Suprapubic skin (tissue), 4 donors: ENCODE results near the gene DBP. TPM values are rescaled to one million over a fixed set of nuclear protein-coding genes. Genes with fewer than 3 reads are reported as not detected.

ENCODE experiments used
- DNase-seq, 2 donors: peaks; one replicate each; pipeline ENCODE4 v3.0.0-alpha.2; 2019; ENCODE audit warnings: low spot score in 2 of 2
- H3K27ac ChIP-seq: fragments of 200-600 bp; sonication (generic); one replicate; pipeline ENCODE4 v1.5.1; 2019
- H3K27me3 ChIP-seq: fragments of 200-600 bp; sonication (generic); one replicate; pipeline ENCODE4 v1.5.1; 2019
- H3K36me3 ChIP-seq: fragments of 200-600 bp; sonication (generic); one replicate; pipeline ENCODE4 v1.5.1; 2019
- H3K4me1 ChIP-seq: fragments of 200-600 bp; sonication (generic); one replicate; pipeline ENCODE4 v1.5.1; 2019
- H3K4me3 ChIP-seq: fragments of 200-600 bp; sonication (generic); one replicate; pipeline ENCODE4 v1.5.1; 2019; ENCODE audit warnings: mild to moderate bottlenecking
- H3K9me3 ChIP-seq: fragments of 200-600 bp; sonication (generic); one replicate; pipeline ENCODE4 v1.5.1; 2019
- EP300 ChIP-seq: sonication (generic); formaldehyde crosslinking; IDR thresholded peaks from one replicate; pipeline ENCODE4 v1.6.1; 2017; ENCODE audit warnings: antibody characterized with exemption
- POLR2A ChIP-seq, 2 donors: fragments of 450-650 bp; IDR thresholded peaks; one replicate each; pipeline ENCODE4 v1.6.1; 2017; ENCODE audit warnings: antibody characterized with exemption in 2 of 2, mild to moderate bottlenecking in 2 of 2, moderate library complexity in 2 of 2
- POLR2AphosphoS5 ChIP-seq, 3 donors: sonication (generic); formaldehyde crosslinking; IDR thresholded peaks; one replicate each; pipeline ENCODE4 v1.6.1; 2017; ENCODE audit warnings: antibody characterized with exemption in 3 of 3
- WGBS: methylation state at CpG from one replicate; pipeline ENCODE4 v1.1.5; 2018; 5-methylcytosine and 5-hydroxymethylcytosine counted together
- total RNA-seq, 4 donors: library from RNA; depleted of rRNA; stranded (reverse); fragments of >200 nt; gene quantifications; one replicate each; pipeline ENCODE4 v1.1.0, GENCODE V29; 2016
- TF ChIP-seq, protein P1 (sequence below), 2 donors: fragments of 200-600 bp in 1 of 2; fragments of 450-650 bp in 1 of 2; sonication (generic) in 1 of 2; IDR thresholded peaks; one replicate each; pipeline ENCODE4 v1.5.1; 2016 to 2019; ENCODE audit warnings: antibody characterized with exemption in 2 of 2, mild to moderate bottlenecking in 1 of 2, moderate library complexity in 1 of 2

The DBP gene
- total RNA-seq, 4 donors from 2014 or later: 11.2 to 22.3 (median 17.8) TPM

DNA sequence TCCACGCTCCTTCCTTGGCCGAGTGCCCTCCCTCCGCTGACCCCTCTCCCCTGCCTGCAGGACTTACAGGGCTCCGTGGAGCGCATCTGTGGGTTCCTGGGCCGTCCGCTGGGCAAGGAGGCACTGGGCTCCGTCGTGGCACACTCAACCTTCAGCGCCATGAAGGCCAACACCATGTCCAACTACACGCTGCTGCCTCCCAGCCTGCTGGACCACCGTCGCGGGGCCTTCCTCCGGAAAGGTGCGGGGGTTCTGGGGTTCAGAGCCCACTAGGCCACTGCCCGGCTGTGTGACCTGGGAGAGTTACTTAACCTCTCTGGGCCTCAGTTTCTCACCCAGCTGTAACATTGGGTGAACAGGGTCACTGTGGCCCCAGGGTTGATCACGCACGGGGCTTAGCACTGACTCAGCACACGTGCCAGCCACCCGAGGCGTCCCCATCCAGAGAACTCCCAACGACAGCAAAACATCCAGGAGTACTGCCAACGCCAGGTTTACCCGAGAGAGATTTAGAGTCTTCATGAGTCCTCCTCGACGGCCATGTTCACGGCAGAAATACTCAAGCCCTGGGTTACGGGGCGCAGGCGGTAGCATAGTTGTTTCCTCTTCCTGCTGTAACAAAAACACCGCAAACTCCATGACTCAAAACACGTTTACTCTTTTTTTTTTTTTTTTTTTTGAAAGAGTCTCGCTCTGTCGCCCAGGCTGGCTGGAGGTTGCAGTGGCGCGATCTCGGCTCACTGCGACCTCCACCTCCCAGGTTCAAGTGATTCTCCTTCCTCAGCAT lies 40.3 kb downstream of the DBP start:
- Histone ChIP-seq H3K4me1 (no peaks in the 10 kb centered on the region), H3K9me3 (no peaks in the 10 kb centered on the region), H3K4me3 (no peak overlapping the region), H3K27me3 (peaks cover 10% of the 10 kb centered on the region), H3K36me3 (no peaks in the 10 kb centered on the region), H3K27ac (no peak overlapping the region)
- TF ChIP-seq POLR2AphosphoS5 (IDR thresholded peaks at IDR 0.05): no peak
- TF ChIP-seq, protein P1, sequence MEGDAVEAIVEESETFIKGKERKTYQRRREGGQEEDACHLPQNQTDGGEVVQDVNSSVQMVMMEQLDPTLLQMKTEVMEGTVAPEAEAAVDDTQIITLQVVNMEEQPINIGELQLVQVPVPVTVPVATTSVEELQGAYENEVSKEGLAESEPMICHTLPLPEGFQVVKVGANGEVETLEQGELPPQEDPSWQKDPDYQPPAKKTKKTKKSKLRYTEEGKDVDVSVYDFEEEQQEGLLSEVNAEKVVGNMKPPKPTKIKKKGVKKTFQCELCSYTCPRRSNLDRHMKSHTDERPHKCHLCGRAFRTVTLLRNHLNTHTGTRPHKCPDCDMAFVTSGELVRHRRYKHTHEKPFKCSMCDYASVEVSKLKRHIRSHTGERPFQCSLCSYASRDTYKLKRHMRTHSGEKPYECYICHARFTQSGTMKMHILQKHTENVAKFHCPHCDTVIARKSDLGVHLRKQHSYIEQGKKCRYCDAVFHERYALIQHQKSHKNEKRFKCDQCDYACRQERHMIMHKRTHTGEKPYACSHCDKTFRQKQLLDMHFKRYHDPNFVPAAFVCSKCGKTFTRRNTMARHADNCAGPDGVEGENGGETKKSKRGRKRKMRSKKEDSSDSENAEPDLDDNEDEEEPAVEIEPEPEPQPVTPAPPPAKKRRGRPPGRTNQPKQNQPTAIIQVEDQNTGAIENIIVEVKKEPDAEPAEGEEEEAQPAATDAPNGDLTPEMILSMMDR (IDR thresholded peaks at IDR 0.05): no peak
- TF ChIP-seq POLR2A (IDR thresholded peaks at IDR 0.05): no peak
- no peak for TF ChIP-seq EP300
- DNase-seq: no peak
- 79% methylated on average over 32 of the region's 39 CpGs for WGBS

DNA sequence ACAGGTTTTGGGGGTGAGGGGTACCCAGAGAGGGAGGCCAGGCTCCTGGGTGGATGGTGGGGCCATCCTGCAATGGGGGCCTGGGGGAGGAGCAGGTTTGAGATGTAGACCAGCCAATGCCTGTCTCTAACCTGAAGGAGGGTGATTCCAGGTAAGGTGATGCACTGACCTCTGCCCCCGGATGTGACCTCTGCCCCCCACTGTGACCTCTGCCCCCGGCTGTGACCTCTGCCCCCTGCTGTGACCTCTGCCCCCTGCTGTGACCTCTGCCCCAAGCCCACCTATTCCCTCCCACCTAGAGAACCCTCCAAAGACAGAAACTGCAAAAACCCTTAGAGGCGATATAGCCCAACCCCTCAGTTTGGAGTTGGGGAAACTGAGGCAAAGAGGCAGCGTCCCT lies 40.9 kb downstream of the DBP start:
- no peak for TF ChIP-seq POLR2AphosphoS5 (IDR thresholded peaks at IDR 0.05)
- no peak for TF ChIP-seq EP300
- TF ChIP-seq, protein P1 (IDR thresholded peaks at IDR 0.05): no peak
- TF ChIP-seq POLR2A (IDR thresholded peaks at IDR 0.05): no peak

GRCh38 chr19:48595833-48596232 lies 41.3 kb downstream of the DBP start:
- H3K27ac ChIP-seq: no peak overlapping the region
- peaks cover 10% of the 10 kb centered on the region for H3K27me3 ChIP-seq
- H3K4me3 ChIP-seq: no peak overlapping the region
- no peak for DNase-seq
- H3K4me1 ChIP-seq: no peaks in the 10 kb centered on the region
- H3K9me3 ChIP-seq: no peaks in the 10 kb centered on the region
- no peaks in the 10 kb centered on the region for H3K36me3 ChIP-seq
- TF ChIP-seq POLR2AphosphoS5 (IDR thresholded peaks at IDR 0.05): no peak
- TF ChIP-seq POLR2A (IDR thresholded peaks at IDR 0.05): no peak
- no peak for TF ChIP-seq EP300
- TF ChIP-seq, protein P1 (IDR thresholded peaks at IDR 0.05): no peak
- 78% methylated on average over 5 of the region's 6 CpGs for WGBS

More for the DNA sequence above, 40.9 kb downstream of the DBP start:
- DNase-seq: no peak
- H3K9me3 ChIP-seq: no peaks in the 10 kb centered on the region
- WGBS: 95% methylated on average over 2 of the region's 4 CpGs
- no peaks in the 10 kb centered on the region for H3K4me1 ChIP-seq
- no peaks in the 10 kb centered on the region for H3K36me3 ChIP-seq
- no peak overlapping the region for H3K27ac ChIP-seq
- peaks cover 10% of the 10 kb centered on the region for H3K27me3 ChIP-seq
- H3K4me3 ChIP-seq: no peak overlapping the region

DNA sequence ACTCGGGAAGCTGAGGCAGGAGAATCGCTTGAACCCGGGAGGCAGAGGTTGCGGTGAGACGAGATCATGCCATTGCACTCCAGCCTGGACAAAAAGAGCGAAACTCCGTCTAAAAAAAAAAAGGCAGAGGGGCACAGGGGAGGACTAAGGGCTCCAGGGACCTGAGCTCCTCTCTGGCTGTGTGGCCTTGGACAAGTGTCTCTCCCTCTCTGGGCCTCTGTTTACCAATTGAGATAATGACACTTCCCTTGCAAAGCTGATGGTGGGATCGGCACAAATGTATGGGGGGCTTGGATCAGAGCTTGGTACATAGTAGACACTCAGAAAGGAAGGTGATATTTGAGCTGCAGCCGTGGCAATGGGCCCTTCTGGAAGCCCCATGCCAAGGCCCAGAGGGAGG lies 42.0 kb downstream of the DBP start:
- Histone ChIP-seq H3K27me3 (peaks cover 10% of the 10 kb centered on the region), H3K4me3 (no peak overlapping the region), H3K36me3 (no peaks in the 10 kb centered on the region), H3K9me3 (no peaks in the 10 kb centered on the region), H3K4me1 (no peaks in the 10 kb centered on the region), H3K27ac (no peak overlapping the region)
- 80% methylated on average over 9 of the region's 9 CpGs for WGBS
- TF ChIP-seq, protein P1 (IDR thresholded peaks at IDR 0.05): no peak
- TF ChIP-seq POLR2AphosphoS5 (IDR thresholded peaks at IDR 0.05) (no peak), POLR2A (IDR thresholded peaks at IDR 0.05) (no peak), EP300 (no peak)
- DNase-seq: no peak

GRCh38 chr19:48591021-48591420 lies 46.2 kb downstream of the DBP start:
- no peak overlapping the region for H3K27ac ChIP-seq
- WGBS: 85% methylated on average over 5 of the region's 5 CpGs
- TF ChIP-seq EP300: no peak
- TF ChIP-seq POLR2A (IDR thresholded peaks at IDR 0.05): no peak
- no peak for TF ChIP-seq POLR2AphosphoS5 (IDR thresholded peaks at IDR 0.05)
- TF ChIP-seq, protein P1 (IDR thresholded peaks at IDR 0.05): no peak
- no peaks in the 10 kb centered on the region for H3K9me3 ChIP-seq
- no peaks in the 10 kb centered on the region for H3K36me3 ChIP-seq
- no peak overlapping the region for H3K4me3 ChIP-seq
- DNase-seq: no peak
- no peaks in the 10 kb centered on the region for H3K27me3 ChIP-seq
- peaks cover 18% of the 10 kb centered on the region for H3K4me1 ChIP-seq
